Measurements from ENCODE around the gene KCNG4. TPM values are rescaled to one million over a fixed set of nuclear protein-coding genes. Genes with fewer than 3 reads are reported as not detected.

The KCNG4 gene
- total RNA-seq, 4 donors from 2014 or later = not detected

- H3K27ac ChIP-seq = no peak overlapping the region
- H3K4me1 ChIP-seq = no peaks in the 10 kb centered on the region
- H3K27me3 ChIP-seq = no peaks in the 10 kb centered on the region
- no peak overlapping the region for H3K4me3 ChIP-seq
- no peaks in the 10 kb centered on the region for H3K36me3 ChIP-seq
- no peak for DNase-seq
- intact Hi-C loops (cut with DNase I; ENCODE audit: low total_unique reads) = no loop called here
- TF ChIP-seq POLR2A (IDR thresholded peaks at IDR 0.05) (no peak), CTCF (IDR thresholded peaks at IDR 0.05) (no peak)
- no peaks in the 10 kb centered on the region for H3K9me3 ChIP-seq
These were observed 44.4 kb downstream of the KCNG4 start for GRCh38 chr16:84195201-84196093.

DNA sequence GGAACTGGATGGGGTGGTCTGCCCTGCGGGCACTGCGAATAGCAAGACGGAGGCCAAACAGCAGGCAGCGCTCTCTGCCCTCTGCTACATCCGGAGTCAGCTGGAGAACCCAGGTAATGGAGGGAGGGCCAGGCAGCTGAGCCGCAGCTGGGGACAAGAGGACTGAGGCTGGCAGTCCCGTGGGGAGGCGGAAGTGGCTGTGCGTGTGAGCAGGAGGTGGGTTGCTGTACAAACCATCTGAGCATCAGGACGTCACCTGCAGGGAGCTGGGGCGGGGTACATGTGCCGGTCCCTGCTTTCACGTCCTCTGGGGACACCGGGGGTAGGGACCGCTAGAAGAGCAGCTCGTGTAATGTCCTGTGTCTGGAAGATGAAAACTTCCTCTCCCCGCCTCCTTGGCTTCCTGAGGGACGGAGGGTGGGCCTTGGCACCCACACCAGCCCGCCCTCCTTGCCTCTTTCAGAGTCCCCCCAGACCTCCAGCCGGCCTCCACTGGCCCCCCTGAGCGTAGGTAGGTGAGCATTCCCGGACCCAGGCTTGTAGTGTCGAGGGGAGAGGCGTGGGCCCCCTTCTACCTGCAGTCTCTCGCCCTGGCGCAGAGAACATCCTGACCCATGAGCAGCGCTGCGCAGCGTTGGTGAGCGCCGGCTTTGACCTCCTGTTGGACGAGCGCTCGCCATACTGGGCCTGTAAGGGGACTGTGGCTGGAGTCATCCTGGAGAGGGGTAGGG is 45.2 kb downstream of the KCNG4 start:
- no peak overlapping the region for H3K4me3 ChIP-seq
- no peaks in the 10 kb centered on the region for H3K9me3 ChIP-seq
- no peaks in the 10 kb centered on the region for H3K4me1 ChIP-seq
- H3K27ac ChIP-seq = no peak overlapping the region
- no peaks in the 10 kb centered on the region for H3K27me3 ChIP-seq
- no peaks in the 10 kb centered on the region for H3K36me3 ChIP-seq
- intact Hi-C loops (cut with DNase I; ENCODE audit: low total_unique reads) = no loop called here
- no peak for TF ChIP-seq CTCF (IDR thresholded peaks at IDR 0.05)
- TF ChIP-seq POLR2A (IDR thresholded peaks at IDR 0.05) = no peak
- no peak for DNase-seq

DNA sequence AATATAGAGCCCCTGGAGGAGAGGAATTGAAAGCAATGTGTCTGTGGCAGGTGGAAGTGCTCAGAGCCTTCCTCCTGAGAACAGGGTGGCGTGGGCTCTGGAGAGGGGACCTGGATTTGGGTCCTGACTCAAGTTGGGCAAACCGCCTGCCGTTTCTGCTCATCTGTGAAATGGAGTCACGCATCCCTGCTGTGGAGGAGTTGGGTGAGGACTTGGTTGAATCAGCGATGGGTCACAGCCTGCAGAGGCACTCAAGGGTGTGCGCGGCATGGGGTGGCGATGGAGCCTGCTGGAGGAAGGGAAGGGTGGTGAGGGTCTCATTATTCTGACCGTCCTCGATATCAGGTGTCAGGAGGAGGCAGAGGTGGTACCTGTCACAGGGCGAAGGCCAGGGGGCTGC is 45.8 kb downstream of the KCNG4 start:
- DNase-seq = no peak
- intact Hi-C loops (cut with DNase I; ENCODE audit: low total_unique reads) = no loop called here
- Histone ChIP-seq H3K36me3 (no peaks in the 10 kb centered on the region), H3K27ac (no peak overlapping the region), H3K9me3 (no peaks in the 10 kb centered on the region), H3K4me1 (no peaks in the 10 kb centered on the region), H3K27me3 (no peaks in the 10 kb centered on the region), H3K4me3 (no peak overlapping the region)
- TF ChIP-seq CTCF (IDR thresholded peaks at IDR 0.05) (no peak), POLR2A (IDR thresholded peaks at IDR 0.05) (no peak)

DNA sequence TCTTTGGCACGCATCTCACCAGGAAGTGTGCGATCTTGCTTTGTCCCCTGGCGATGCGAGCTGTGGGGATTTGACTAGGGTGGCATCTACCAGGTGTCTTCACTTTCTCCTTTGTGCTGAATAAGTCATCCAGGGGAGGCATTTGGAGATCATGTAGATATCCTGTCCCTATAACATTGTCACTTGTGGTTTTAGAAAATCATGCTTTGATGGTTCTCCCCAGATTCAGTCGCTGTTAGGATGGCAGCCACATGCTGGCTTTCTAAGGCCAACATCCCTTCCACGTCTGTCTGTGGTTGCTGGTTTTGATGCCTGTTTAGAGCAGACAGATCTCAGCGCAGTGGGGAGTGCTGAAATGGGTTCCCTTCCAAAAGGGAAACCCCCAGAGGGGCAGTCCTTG is 46.3 kb downstream of the KCNG4 start:
- Histone ChIP-seq H3K27me3 (no peaks in the 10 kb centered on the region), H3K36me3 (no peaks in the 10 kb centered on the region), H3K4me1 (no peaks in the 10 kb centered on the region), H3K27ac (no peak overlapping the region), H3K4me3 (no peak overlapping the region), H3K9me3 (no peaks in the 10 kb centered on the region)
- TF ChIP-seq CTCF (IDR thresholded peaks at IDR 0.05) = no peak
- TF ChIP-seq POLR2A (IDR thresholded peaks at IDR 0.05) = no peak
- intact Hi-C loops (cut with DNase I; ENCODE audit: low total_unique reads) = no loop called here
- no peak for DNase-seq

DNA sequence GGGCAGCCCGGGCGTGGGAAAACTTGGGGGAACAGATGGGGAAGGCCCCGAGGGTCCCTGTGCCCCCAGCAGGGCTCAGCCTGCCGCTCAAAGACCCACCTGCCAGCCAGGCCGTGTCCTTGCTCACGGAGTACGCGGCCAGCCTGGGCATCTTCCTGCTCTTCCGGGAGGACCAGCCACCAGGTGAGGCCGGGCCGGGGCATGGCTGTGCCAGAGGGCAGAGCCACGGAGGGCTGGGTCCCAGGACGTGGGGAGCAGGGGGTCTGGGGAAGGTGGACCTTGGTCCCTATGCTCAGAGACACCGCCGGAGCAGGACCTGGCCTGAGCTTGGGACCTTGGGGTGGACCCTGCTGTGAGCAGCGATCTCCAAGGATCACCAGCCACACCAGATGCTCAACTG is 48.3 kb downstream of the KCNG4 start:
- TF ChIP-seq POLR2A (IDR thresholded peaks at IDR 0.05) (no peak), CTCF (IDR thresholded peaks at IDR 0.05) (no peak)
- no peak for DNase-seq
- no peaks in the 10 kb centered on the region for H3K9me3 ChIP-seq
- no peak overlapping the region for H3K4me3 ChIP-seq
- intact Hi-C loops (cut with DNase I; ENCODE audit: low total_unique reads) = no loop called here
- H3K27me3 ChIP-seq = no peaks in the 10 kb centered on the region
- H3K4me1 ChIP-seq = no peaks in the 10 kb centered on the region
- H3K27ac ChIP-seq = no peak overlapping the region
- H3K36me3 ChIP-seq = no peaks in the 10 kb centered on the region
